HepG2 (cell line): ENCODE results near the gene SPOCD1. TPM values are rescaled to one million over a fixed set of nuclear protein-coding genes. Genes with fewer than 3 reads are reported as not detected.

ENCODE experiments used
- GATAD1 ChIP-seq: IDR thresholded peaks from 2 replicates; pipeline ENCODE4 v1.6.1; 2016; ENCODE audit warnings: missing genetic modification reagents, missing compliant biosample characterization
- GATAD2A ChIP-seq: IDR thresholded peaks from 2 replicates; pipeline ENCODE4 v1.6.1; 2016
- MAFF ChIP-seq: IDR thresholded peaks from 2 replicates; pipeline ENCODE4 v1.6.1; 2011; ENCODE audit warnings: low read depth, low read length, improper control_type of control experiment
- MBNL3 ChIP-seq: fragments of 250-450 bp; sonication (Bioruptor Pico); conservative IDR thresholded peaks from 2 replicates; pipeline ENCODE4 v1.8.0; 2022; ENCODE audit warnings: mild to moderate bottlenecking, inconsistent platforms
- POLR2G ChIP-seq: fragments of 200-400 bp; formaldehyde crosslinking; IDR thresholded peaks from 2 replicates; pipeline ENCODE4 v1.6.1; 2018; ENCODE audit warnings: mild to moderate bottlenecking, low read depth, low read length, moderate library complexity
- ZNF432 ChIP-seq: sonication (generic); formaldehyde crosslinking; IDR thresholded peaks from 2 replicates; pipeline ENCODE4 v1.5.0; 2020; ENCODE audit warnings: missing genetic modification reagents, mild to moderate bottlenecking, borderline replicate concordance
- polyA plus RNA-seq, 8 experiments: library from polyadenylated mRNA; depleted of rRNA in 3 of 8; stranded (reverse) in 7 of 8; unstranded in 1 of 8; fragments of >200 nt; fragmentation: Illumina TruSeq in 4 of 8; extraction: Trizol in 4 of 8; gene quantifications; 2 replicates each; pipeline versions ENCODE4 v1.2.1 to v1.2.3, GENCODE V29; 2011 to 2016; ENCODE audit warnings: low read depth in 4 of 8, missing spikeins in 1 of 8, mixed read lengths in 1 of 8; ENCODE audit not compliant: insufficient read depth in 1 of 8
- total RNA-seq, 5 experiments: library from RNA; depleted of rRNA; stranded (reverse); fragments of >200 nt; fragmentation: Illumina TruSeq; extraction: Trizol; gene quantifications; 2 replicates each; pipeline ENCODE4 v1.2.3, GENCODE V29; 2016; ENCODE audit warnings: low read depth in 1 of 5
- TF ChIP-seq, protein P1 (sequence below): sonication (generic); formaldehyde crosslinking; IDR thresholded peaks from 2 replicates; pipeline ENCODE4 v1.5.1; 2020; ENCODE audit warnings: mild to moderate bottlenecking, missing genetic modification reagents, borderline replicate concordance
- TF ChIP-seq, protein P2 (sequence below): sonication (generic); formaldehyde crosslinking; conservative IDR thresholded peaks from 2 replicates; pipeline ENCODE4 v1.8.0; 2022; ENCODE audit warnings: mild to moderate bottlenecking, moderate library complexity, missing genetic modification reagents
- TF ChIP-seq, protein P3 (sequence below): sonication (generic); formaldehyde crosslinking; IDR thresholded peaks from 2 replicates; pipeline ENCODE4 v1.4.0; 2020; ENCODE audit warnings: mild to moderate bottlenecking, missing genetic modification reagents
- TF ChIP-seq, protein P4 (sequence below): sonication (generic); formaldehyde crosslinking; IDR thresholded peaks from 2 replicates; pipeline ENCODE4 v1.4.0; 2020; ENCODE audit warnings: missing genetic modification reagents, borderline replicate concordance
- TF ChIP-seq, protein P5 (sequence below): IDR thresholded peaks from 2 replicates; pipeline ENCODE4 v1.6.1; 2016; ENCODE audit warnings: missing genetic modification reagents, missing compliant biosample characterization
- TF ChIP-seq, protein P6 (sequence below): sonication (generic); formaldehyde crosslinking; IDR thresholded peaks from 2 replicates; pipeline ENCODE4 v1.9.0; 2021; ENCODE audit warnings: missing genetic modification reagents, borderline replicate concordance
- TF ChIP-seq, protein P7 (sequence below): sonication (generic); formaldehyde crosslinking; IDR thresholded peaks from 2 replicates; pipeline ENCODE4 v1.4.0; 2020; ENCODE audit warnings: missing genetic modification reagents
- TF ChIP-seq, protein P8 (sequence below): sonication (generic); formaldehyde crosslinking; IDR thresholded peaks from 2 replicates; pipeline ENCODE4 v1.5.0; 2020; ENCODE audit warnings: missing genetic modification reagents

Gene SPOCD1
- total and polyA plus RNA-seq, 2 of the 13 experiments (the other 11 are each of a cell fraction or from before 2014, with no cell fraction given), result 0.24 to 0.29 TPM

DNA sequence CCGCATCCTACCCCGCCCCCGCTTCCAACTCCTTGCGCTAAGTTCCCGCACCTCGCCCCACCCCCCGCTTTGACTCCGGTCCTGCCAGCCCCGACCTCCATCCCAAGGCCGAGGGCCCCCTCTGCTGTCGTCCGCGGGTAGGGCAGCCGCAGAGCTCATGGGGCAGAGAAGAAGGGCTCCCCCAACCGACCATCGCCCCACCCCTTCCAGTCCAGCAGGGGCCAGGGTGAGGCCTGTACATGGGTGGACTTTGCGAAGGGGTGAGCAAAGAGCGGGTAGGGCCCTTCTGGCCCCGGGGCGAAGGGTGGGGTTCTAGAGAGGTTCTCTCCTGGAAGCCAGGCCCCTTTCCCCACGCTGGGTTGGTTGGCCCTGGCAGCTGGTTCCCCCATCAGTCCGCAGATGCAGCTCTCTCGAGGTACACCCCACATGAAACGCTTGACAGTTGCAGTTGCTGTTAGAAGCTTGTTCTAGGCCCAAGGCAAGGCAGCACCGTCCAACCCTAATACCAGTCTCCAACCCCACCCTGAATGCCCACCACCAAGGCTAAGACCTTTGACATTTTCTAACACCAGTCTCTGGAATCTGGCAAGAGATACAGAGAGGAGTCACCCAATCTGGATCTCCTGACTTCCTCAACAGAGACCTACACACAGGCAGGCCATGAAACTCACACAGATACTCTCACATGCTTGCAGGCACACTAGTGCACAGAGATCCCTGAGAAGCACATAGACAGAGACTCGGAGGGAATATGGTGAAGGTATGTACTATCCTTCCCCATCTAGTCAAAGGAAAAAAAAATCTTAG is 26.4 kb downstream of the SPOCD1 start (continued):
- TF ChIP-seq, protein P1, sequence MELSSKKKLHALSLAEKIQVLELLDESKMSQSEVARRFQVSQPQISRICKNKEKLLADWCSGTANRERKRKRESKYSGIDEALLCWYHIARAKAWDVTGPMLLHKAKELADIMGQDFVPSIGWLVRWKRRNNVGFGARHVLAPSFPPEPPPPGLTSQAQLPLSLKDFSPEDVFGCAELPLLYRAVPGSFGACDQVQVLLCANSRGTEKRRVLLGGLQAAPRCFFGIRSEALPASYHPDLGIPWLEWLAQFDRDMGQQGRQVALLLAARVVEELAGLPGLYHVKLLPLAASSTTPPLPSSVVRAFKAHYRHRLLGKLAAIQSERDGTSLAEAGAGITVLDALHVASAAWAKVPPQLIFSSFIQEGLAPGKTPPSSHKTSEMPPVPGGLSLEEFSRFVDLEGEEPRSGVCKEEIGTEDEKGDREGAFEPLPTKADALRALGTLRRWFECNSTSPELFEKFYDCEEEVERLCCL, result no peak
- TF ChIP-seq, protein P2, sequence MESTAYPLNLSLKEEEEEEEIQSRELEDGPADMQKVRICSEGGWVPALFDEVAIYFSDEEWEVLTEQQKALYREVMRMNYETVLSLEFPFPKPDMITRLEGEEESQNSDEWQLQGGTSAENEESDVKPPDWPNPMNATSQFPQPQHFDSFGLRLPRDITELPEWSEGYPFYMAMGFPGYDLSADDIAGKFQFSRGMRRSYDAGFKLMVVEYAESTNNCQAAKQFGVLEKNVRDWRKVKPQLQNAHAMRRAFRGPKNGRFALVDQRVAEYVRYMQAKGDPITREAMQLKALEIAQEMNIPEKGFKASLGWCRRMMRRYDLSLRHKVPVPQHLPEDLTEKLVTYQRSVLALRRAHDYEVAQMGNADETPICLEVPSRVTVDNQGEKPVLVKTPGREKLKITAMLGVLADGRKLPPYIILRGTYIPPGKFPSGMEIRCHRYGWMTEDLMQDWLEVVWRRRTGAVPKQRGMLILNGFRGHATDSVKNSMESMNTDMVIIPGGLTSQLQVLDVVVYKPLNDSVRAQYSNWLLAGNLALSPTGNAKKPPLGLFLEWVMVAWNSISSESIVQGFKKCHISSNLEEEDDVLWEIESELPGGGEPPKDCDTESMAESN, result 0 out of 2 replicates have a peak, but pooled peaks have one; percentile 37
- TF ChIP-seq POLR2G, result no peak
- 0 out of 2 replicates have a peak, but pooled peaks have one; percentile 42 for TF ChIP-seq GATAD1
- TF ChIP-seq, protein P3, sequence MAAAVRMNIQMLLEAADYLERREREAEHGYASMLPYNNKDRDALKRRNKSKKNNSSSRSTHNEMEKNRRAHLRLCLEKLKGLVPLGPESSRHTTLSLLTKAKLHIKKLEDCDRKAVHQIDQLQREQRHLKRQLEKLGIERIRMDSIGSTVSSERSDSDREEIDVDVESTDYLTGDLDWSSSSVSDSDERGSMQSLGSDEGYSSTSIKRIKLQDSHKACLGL (CRISPR knock-in tag), result peak; percentile 13; the same call in 1 of the 2 replicates
- TF ChIP-seq, protein P4, sequence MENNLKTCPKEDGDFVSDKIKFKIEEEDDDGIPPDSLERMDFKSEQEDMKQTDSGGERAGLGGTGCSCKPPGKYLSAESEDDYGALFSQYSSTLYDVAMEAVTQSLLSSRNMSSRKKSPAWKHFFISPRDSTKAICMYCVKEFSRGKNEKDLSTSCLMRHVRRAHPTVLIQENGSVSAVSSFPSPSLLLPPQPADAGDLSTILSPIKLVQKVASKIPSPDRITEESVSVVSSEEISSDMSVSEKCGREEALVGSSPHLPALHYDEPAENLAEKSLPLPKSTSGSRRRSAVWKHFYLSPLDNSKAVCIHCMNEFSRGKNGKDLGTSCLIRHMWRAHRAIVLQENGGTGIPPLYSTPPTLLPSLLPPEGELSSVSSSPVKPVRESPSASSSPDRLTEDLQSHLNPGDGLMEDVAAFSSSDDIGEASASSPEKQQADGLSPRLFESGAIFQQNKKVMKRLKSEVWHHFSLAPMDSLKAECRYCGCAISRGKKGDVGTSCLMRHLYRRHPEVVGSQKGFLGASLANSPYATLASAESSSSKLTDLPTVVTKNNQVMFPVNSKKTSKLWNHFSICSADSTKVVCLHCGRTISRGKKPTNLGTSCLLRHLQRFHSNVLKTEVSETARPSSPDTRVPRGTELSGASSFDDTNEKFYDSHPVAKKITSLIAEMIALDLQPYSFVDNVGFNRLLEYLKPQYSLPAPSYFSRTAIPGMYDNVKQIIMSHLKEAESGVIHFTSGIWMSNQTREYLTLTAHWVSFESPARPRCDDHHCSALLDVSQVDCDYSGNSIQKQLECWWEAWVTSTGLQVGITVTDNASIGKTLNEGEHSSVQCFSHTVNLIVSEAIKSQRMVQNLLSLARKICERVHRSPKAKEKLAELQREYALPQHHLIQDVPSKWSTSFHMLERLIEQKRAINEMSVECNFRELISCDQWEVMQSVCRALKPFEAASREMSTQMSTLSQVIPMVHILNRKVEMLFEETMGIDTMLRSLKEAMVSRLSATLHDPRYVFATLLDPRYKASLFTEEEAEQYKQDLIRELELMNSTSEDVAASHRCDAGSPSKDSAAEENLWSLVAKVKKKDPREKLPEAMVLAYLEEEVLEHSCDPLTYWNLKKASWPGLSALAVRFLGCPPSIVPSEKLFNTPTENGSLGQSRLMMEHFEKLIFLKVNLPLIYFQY (CRISPR knock-in tag), result no peak
- TF ChIP-seq, protein P5, sequence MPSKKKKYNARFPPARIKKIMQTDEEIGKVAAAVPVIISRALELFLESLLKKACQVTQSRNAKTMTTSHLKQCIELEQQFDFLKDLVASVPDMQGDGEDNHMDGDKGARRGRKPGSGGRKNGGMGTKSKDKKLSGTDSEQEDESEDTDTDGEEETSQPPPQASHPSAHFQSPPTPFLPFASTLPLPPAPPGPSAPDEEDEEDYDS, result no peak
- TF ChIP-seq ZNF432 (CRISPR knock-in tag), result no peak
- TF ChIP-seq GATAD2A (CRISPR knock-in tag), result 0 out of 2 replicates have a peak, but pooled peaks have one; percentile 14
- TF ChIP-seq, protein P6, sequence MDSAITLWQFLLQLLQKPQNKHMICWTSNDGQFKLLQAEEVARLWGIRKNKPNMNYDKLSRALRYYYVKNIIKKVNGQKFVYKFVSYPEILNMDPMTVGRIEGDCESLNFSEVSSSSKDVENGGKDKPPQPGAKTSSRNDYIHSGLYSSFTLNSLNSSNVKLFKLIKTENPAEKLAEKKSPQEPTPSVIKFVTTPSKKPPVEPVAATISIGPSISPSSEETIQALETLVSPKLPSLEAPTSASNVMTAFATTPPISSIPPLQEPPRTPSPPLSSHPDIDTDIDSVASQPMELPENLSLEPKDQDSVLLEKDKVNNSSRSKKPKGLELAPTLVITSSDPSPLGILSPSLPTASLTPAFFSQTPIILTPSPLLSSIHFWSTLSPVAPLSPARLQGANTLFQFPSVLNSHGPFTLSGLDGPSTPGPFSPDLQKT, result no peak
- TF ChIP-seq, protein P7, sequence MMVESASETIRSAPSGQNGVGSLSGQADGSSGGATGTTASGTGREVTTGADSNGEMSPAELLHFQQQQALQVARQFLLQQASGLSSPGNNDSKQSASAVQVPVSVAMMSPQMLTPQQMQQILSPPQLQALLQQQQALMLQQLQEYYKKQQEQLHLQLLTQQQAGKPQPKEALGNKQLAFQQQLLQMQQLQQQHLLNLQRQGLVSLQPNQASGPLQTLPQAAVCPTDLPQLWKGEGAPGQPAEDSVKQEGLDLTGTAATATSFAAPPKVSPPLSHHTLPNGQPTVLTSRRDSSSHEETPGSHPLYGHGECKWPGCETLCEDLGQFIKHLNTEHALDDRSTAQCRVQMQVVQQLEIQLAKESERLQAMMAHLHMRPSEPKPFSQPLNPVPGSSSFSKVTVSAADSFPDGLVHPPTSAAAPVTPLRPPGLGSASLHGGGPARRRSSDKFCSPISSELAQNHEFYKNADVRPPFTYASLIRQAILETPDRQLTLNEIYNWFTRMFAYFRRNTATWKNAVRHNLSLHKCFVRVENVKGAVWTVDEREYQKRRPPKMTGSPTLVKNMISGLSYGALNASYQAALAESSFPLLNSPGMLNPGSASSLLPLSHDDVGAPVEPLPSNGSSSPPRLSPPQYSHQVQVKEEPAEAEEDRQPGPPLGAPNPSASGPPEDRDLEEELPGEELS, result no peak
- TF ChIP-seq, protein P8, sequence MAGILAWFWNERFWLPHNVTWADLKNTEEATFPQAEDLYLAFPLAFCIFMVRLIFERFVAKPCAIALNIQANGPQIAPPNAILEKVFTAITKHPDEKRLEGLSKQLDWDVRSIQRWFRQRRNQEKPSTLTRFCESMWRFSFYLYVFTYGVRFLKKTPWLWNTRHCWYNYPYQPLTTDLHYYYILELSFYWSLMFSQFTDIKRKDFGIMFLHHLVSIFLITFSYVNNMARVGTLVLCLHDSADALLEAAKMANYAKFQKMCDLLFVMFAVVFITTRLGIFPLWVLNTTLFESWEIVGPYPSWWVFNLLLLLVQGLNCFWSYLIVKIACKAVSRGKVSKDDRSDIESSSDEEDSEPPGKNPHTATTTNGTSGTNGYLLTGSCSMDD (CRISPR knock-in tag), result no peak
- TF ChIP-seq MBNL3 (CRISPR knock-in tag), result no peak
- TF ChIP-seq MAFF, result no peak
